HG02885 (cell line): Measurements from ENCODE around the gene KIAA0232.
"Not testable (repeated sequence)": the region's sequence is repeated elsewhere in the genome, so short reads cannot be mapped to it uniquely, and the experiment has no call there.

Experiments
- ATAC-seq: cut with Tn5 transposase; IDR thresholded peaks from one replicate; pipeline ENCODE4 v1.9.1; 2021; ENCODE audit warnings: mild to moderate bottlenecking; ENCODE audit not compliant: unreplicated experiment, poor library complexity

Gene KIAA0232

DNA sequence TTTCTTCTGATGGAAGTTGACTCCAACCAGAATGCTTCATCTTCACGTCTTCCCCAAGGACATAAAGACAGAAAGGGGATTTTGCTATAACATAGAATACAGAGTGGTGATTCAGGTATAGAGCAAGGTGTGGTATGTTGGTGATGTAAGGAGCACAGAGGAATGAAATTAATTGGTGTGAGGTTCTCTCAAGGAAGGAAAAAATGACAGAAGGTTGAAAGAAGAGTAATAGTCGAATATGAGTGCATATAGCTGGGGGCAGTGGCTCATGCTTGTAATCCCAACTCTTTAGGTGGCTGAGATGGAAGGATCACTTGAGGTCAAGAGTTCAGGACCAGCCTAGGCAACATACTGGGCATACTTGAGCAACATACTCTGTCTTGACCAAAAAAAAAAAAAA is 20.1 kb downstream of the KIAA0232 start:
- ATAC-seq: no peak

DNA sequence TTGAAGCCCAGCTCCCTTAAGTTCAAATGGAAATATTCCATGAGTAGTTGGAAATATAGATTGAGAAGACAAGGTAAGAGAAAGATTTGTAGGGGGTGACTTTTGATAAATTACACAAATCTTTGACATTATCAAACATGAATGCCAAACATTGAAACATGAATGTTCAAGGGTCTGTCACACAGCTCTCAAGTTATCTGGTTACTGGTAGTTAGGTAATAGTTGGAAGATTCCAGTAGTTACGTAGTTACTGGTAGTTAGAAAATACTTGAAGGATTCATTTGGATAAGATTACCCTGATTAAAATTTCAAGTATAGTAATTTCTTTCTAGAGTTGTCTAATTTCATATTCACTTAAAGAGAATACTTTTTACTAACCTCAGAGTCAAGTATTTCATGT is 20.7 kb downstream of the KIAA0232 start:
- no peak for ATAC-seq

DNA sequence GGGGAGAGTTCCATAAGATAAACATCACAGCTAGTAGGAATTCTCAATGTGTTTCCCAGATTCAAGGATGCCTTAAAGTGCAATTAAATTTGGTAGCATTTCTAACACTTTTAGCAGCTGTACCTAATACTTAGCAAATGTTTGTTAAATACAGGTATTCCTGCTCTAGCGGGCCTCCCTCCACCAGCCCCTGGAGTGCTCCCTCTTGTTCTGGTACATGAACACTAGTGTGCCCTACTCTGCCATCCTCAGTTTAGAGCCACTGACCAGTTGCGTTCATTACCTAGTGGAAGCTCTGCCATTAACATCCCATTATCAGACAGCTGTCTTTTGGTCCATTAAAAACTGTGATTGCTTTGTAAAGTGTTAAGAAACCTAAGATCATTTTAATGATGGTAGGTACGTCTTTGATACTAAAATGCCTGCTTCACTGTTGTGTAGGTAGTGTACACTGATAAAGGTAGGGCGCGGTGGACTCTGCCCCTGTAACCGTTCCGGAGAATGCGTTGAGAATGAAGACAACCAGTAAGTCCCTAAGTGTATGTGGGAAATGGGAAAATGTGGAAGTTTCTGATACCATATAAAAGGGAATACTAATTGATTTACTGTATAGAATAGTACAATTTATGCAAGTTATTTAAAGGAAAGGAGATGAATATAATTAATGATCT is 21.7 kb downstream of the KIAA0232 start:
- ATAC-seq: no peak

DNA sequence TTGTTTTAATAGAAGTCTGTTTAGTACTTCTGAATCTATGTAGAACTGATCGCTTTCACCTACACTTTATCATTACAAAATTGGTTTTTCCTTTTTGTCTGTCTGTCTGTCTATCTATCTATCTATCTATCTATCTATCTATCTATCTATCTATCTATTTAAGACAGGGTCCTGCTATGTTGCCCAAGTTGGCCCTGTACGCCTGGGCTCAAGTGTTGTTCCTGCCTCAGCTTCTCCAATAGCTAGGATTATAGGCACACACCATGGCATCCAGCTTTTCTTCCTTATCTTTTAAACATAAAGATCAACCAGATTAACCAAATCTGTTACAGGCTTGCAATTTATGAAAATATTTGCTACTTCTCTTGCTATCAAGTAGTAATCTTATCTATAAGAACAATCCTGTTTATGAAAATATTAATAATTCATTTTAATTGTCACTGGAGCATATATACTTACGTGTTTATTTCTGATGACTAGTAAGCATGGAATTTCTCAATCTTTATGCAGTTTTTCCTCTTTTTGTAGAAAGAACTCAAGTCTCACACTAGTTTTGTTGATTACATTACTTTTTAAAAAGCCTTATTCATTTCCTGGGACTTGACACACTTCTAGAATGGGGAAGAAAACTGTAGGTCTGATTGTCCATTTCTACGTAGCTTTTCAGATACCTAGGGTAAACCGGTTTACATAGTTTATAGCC is 24.5 kb downstream of the KIAA0232 start:
- ATAC-seq: no peak

DNA sequence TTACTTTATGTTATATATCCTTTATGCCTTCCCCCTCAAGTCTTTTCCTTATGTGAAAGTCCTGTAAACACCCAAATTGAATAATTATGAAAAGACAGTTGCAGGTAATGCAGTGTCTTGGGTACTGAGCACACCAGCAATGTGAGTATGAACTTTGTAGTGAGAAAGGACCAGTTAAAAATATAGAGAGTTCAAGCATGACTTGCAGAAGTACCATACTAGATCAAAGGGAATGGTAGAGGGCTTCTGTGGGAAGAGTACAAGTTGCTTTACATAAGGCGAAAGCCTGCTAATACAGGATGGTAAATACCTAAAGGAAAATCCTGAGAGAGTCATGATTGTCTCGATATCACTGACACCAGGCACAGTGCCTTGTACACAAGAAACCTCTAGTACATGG is 25.7 kb downstream of the KIAA0232 start:
- no peak for ATAC-seq

DNA sequence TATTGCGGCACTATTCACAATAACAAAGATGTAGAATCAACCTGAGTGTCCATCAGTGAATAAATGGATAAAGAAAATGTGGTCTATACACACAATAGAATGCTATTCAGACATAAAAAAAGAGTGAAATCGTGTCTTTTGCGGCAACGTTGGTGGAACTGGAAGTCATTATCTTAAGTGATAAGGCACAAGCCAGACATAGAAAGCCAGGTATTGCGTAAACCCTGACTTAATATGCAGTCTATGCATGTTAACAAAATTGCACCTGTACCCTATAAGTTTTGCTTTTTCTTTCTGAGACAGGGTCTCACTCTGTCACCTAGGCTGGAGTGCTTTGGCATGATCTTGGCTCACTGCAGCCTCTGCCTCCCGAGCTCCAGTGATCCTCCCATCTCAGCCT is 28.6 kb downstream of the KIAA0232 start:
- no peak for ATAC-seq

DNA sequence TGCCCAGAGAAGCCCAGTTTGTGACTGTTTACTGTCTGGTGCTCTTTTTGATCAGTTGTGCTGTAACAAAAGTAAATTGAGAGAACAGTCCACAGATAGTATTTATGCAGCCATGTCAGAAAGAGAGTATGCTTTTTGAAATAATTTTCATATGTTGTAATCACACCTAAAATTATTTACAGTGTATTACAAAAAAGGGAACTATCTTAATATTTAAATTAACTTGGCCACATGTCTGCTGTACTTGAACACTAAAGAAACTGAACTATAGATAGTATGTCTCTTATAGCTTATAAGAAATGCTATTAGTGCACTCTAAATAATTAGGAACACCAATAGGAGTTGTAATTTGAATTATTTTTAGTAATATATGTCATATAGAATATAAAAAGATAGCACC is 30.2 kb downstream of the KIAA0232 start:
- no peak for ATAC-seq

DNA sequence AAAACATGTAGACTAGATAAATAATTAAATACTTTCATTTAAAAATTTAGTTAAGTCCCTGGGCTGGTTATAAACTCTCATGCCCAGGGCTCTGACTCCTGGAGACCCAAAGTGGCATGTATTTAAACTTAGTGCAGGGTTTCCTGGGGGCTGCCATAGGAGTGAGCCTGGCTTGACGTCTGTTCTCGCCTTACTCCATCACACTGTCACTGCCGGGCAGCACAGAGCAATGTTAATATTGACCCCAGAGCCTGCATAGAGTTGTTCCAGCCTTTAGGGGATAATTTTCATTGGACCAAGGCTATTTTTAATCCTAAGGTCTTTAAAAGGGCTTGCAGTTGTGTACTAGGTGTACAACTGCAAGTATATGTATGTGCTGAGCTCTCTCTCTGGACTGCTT is 31.2 kb downstream of the KIAA0232 start:
- no peak for ATAC-seq

DNA sequence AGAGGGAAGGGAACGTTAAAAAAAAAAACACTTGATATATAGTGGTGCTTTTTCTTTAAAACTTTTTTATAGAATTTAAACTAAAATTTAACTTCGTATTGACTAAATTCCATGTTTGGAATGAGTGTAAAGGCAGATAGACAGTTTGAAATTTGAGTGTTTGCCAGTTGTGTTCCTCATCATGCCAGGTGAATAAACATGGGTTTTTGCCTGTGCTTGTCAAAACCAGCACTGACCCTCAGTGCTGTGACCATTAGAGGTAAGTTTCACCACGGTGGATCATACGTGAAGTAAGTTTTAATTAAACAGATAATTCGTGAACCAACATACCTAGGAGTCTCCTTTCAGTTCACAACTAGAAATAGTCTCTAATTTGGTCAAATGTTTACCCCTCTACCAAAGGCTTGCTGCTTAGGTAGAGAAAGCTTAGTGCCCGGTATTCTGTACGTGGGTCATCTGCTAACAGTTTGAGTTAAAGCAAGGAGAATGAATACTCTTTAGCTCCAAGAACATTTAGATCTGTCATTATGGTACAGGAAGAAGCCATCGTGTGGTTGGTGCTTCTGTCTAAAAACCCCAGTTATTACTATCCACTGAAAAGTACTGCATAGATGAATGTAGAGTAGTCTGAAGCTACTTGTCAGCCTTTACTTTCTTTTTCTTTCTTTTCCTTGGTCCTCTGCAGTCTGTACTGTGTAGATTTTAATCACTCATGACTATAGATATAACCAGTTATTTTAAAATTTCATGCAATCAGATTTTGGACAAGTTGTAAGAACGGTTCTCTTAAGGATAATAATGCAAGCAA is 32.7 kb downstream of the KIAA0232 start:
- ATAC-seq: no peak

DNA sequence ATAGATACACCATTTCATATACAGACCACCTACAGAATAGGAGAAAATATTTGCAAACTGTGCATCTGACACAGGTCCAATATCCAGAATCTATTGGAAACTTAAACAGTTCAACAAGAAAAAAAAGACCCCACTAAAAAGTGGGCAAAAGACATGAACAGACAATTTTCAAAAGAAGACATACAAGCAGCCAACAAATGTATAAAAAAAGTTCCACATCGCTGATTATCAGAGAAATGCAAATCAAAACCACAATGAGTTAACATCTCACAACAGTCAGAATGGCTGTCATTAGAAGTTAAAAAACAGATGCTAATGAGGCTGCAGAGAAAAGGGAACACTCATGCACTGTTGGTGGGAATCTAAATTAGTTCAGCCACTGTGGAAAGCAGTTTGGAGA is 36.8 kb downstream of the KIAA0232 start:
- ATAC-seq: no peak

DNA sequence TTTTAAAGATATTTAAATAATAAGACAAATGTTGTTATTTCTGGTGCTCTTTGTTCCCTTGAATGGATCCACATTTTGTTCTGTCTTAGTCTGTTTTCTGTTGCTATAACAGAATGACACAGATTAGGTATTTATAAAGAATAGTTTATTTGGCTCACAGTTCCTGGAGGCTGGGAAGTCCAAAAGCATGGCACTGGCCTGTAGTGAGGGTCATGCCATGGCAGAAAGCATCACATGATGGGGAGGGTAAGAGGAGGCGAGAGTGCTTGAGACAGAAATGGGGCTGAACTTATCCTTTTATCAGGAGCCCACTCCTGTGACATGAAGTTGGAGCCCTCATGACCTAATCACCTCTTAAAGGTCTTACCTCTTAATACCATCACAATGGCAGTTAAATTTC is 38.2 kb downstream of the KIAA0232 start:
- no peak for ATAC-seq

DNA sequence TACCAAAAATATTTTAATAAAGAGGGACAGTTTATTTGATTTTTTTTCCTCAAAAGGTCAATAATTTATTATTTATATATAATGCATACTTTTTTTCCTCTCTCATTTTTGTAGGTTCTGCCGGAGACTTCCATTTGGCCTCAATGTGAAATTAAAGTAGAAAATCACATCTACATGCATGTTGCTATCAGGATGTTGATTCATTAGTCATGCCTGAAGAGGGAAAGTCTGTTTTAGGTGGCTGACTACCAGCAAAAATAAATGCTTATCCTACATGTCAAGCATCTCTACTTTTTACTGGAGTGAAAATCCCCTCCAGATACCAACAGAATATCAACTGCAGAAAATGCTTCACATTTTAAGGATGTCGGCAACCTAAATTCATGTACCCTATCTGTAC is 41.5 kb downstream of the KIAA0232 start:
- no peak for ATAC-seq

DNA sequence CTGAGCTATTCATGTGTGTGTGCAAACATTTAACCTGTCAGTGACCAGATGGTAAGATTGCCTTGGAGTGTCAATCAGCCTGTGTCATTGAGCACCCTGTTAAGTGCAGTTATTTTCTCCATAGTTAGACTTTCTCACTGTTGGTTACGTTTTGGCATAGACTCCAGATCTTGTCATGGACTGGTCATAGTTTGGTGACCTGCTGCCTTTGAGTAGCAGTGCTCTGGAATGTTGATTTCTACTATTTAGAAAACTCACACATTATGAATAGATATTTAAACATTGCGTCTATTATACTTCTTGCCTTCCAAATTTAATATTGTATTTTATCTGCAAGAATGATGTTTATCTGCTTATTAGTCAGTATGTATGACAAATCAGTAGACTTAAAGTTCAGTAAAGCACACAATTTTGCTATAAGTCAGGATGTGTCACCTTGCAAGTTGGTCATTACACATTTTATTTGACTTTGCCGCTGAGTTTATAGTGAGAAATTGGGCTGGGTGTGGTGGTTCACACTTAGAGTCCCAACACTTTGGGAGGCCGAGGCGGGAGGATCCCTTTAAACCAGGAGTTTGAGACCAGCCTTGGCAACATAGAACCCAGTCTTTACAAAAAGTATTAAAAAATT is 42.4 kb downstream of the KIAA0232 start:
- no peak for ATAC-seq

DNA sequence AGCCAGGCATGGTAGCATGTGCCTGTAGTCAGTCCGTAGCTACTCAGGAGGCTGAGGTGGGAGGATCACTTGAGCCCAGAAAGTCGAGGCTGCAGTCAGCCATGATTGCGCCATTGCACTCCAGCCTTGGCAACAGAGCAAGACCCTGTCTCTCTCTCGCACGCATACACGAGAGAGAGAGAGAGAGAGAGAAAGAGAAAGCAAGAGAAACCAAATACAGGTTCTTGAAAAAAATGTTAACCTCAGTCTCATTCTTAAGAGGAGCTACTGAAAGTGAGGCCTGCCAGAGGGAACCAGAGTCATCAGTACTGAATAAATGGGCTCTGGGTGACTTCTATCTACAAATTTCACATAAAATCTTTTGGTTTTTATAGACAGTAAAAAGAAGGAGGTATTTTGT is 42.9 kb downstream of the KIAA0232 start:
- no peak for ATAC-seq

DNA sequence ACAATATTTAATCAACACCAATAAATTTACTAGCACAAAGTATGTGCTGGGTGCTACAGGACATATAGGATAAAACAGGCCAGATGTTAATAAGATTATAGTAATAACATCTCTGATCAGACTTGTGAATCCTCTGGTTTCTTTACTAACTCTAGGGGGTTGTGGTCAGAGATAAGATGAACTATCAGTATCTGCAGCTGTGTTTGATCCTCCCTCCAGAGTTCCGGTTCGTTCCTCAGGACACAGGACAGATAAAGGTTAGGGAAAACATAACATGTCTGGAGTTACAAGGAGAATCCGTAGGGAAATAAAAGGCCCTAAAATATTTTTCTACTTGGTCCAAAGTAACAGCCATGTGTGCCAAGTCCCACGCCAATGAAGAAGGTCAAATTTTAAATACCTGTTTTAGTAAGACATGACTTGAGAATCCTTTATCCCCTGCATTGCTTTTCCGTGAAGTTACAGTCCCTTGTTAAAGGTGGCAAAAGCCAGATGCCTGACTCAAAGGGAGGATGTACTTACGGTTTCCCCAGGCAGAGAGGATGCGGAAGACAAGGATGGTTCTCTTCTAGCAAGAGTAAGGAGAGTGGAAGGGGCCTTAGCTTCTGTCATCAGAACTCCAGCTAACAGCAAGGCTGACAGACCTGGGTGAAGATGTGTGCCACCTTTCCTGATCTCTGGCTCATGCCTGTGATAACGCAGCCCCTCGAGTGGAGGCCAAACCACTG is 44.4 kb downstream of the KIAA0232 start:
- ATAC-seq: no peak

DNA sequence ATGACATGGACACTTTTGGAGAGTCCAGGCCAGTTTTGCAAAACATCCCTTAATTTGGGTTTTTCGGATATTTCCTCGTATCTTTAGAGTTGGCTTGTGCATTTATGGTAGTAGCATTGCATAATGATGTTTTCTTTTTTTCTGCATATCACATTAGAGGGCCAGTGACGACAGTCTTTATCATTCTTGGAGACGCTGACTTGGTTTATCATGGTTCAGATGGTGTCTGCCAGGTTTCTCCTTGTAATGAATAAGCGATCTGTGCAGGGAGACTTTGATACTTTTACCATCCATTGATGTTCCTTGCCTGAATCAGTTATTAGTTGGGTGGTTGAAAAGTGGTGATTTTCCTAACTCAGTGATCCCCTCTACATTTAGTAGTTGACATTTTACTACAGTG is 46.6 kb downstream of the KIAA0232 start:
- no peak for ATAC-seq

DNA sequence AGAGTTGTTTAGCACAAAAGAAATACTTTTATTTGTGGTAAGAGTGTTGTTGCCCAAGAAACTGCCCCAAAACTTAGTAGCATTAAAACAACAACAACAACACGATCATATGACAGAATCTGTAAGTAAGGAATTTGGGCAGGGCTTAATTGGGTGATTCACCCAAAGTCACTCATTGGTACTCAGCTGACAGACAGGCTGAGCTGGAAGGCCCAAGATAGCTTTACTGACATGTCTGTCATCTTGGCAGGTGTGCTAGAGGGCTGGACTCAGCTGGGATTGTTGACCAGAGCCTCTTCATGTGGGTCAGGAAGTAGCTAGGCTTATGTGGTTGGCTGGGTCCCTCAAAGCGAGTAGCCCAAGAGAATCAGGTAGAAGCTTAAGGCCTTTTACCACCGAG is 52.3 kb downstream of the KIAA0232 start:
- ATAC-seq: no peak

DNA sequence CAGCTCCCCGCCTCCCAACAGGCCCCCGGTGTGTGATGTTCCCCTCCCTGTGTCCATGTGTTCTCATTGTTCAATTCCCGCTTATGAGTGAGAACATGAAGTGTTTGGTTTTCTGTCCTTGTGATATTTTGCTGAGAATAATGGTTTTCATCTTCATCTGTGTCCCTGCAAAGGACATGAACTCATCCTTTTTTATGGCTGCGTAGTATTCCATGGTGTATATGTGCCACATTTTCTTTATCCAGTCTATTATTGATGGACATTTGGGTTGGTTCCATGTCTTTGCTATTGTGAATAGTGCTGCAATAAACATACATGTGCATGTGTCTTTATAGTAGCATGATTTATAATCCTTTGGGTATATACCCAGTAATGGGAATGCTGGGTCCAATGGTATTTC is 53.1 kb downstream of the KIAA0232 start:
- not testable (repeated sequence) for ATAC-seq

DNA sequence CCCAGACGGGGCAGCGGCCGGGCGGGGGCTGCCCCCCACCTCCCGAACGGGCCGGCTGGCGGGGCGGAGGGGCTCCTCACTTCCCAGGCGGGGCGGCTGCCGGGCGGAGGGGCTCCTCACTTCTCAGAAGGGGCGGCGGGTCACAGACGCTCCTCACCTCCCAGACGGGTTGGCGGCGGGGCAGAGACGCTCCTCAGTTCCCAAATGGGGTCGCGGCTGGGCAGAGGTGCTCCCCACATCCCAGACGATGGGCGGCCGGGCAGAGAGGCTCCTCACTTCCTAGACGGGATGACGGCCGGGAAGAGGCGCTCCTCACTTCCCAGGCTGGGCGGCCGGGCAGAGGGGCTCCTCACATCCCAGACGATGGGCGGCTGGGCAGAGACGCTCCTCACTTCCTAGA is 54.6 kb downstream of the KIAA0232 start:
- not testable (repeated sequence) for ATAC-seq

DNA sequence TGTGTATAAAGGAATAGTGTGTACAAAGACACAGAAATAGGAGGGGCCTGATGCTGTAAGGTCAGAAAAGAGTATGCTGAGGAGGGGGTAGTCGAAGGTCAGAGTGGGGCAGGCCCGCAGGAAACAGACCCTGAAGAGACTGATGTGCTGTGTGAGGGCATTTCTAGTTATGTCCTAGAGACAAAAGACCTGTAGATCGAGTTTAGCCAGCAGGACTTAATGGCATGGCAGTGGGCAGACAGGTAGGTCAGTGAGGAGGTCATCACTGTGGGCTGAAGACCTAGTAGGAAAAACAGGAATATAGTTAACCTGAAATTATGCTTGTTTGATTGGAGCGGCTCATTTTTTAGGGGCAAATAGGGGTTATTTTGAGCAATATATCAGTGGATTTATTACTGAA is 57.1 kb downstream of the KIAA0232 start:
- ATAC-seq: no peak
